Measurements from ENCODE around the gene STK16. TPM values are rescaled to one million over a fixed set of nuclear protein-coding genes. Genes with fewer than 3 reads are reported as not detected.

Gene STK16
- total and polyA plus RNA-seq, 2 of the 13 experiments (the other 11 are each of a cell fraction or from before 2014, with no cell fraction given), result 28.0 to 50.9 TPM

DNA sequence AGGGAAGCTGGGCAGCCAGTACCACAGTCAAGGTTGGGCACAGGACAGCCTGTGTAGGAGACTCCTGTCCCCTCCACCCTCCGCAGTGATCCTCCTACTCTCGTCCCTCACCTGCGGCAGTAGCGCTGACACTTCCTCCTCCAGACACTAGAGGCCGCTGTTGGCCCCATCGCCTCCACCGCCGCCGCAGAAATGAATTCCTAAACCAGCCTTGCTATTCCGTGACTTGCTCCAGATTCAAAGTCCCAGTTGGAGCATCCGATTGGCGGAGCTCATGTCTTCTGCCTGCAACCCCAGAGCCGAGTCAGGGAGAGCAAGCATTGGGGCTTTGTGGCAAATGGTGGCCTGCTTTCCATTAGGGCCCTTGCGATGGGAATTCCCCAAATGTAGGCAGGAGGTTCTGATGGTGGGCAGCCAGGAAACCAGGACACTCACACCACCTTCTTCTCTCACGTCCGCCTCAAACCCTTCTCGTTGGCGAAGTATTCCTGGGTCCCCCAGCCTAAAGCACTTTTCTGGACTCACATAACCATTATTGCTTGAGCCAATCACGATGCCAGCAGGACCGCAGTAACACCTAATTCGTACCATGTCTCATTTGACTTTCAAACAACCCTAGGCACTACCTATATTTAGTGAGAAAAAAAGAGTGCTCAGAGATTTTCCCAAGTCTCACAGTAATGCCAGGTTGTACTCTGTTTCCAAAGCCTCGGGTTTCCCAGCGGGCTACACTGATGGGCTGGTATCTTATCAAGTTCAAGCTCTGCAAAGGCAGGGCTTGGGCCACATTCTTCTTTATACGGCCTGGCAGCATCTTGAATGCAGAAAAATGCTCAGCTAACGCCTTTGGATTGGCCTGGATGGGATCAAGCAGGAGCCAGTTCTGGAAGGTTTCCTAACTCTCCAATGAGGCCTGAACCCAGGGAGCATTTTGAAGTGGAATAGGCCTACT is 32.7 kb downstream of the STK16 start (continued):
- TF ChIP-seq, protein P1, sequence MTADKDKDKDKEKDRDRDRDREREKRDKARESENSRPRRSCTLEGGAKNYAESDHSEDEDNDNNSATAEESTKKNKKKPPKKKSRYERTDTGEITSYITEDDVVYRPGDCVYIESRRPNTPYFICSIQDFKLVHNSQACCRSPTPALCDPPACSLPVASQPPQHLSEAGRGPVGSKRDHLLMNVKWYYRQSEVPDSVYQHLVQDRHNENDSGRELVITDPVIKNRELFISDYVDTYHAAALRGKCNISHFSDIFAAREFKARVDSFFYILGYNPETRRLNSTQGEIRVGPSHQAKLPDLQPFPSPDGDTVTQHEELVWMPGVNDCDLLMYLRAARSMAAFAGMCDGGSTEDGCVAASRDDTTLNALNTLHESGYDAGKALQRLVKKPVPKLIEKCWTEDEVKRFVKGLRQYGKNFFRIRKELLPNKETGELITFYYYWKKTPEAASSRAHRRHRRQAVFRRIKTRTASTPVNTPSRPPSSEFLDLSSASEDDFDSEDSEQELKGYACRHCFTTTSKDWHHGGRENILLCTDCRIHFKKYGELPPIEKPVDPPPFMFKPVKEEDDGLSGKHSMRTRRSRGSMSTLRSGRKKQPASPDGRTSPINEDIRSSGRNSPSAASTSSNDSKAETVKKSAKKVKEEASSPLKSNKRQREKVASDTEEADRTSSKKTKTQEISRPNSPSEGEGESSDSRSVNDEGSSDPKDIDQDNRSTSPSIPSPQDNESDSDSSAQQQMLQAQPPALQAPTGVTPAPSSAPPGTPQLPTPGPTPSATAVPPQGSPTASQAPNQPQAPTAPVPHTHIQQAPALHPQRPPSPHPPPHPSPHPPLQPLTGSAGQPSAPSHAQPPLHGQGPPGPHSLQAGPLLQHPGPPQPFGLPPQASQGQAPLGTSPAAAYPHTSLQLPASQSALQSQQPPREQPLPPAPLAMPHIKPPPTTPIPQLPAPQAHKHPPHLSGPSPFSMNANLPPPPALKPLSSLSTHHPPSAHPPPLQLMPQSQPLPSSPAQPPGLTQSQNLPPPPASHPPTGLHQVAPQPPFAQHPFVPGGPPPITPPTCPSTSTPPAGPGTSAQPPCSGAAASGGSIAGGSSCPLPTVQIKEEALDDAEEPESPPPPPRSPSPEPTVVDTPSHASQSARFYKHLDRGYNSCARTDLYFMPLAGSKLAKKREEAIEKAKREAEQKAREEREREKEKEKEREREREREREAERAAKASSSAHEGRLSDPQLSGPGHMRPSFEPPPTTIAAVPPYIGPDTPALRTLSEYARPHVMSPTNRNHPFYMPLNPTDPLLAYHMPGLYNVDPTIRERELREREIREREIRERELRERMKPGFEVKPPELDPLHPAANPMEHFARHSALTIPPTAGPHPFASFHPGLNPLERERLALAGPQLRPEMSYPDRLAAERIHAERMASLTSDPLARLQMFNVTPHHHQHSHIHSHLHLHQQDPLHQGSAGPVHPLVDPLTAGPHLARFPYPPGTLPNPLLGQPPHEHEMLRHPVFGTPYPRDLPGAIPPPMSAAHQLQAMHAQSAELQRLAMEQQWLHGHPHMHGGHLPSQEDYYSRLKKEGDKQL (CRISPR knock-in tag; IDR thresholded peaks at IDR 0.05; ENCODE audit: low read depth), result no peak
- peak; percentile 31; the same call in 1 of the 2 replicates for TF ChIP-seq CCDC6 (CRISPR knock-in tag; IDR thresholded peaks at IDR 0.05)
- TF ChIP-seq, protein P2, sequence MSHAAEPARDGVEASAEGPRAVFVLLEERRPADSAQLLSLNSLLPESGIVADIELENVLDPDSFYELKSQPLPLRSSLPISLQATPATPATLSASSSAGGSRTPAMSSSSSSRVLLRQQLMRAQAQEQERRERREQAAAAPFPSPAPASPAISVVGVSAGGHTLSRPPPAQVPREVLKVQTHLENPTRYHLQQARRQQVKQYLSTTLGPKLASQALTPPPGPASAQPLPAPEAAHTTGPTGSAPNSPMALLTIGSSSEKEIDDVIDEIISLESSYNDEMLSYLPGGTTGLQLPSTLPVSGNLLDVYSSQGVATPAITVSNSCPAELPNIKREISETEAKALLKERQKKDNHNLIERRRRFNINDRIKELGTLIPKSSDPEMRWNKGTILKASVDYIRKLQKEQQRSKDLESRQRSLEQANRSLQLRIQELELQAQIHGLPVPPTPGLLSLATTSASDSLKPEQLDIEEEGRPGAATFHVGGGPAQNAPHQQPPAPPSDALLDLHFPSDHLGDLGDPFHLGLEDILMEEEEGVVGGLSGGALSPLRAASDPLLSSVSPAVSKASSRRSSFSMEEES (CRISPR knock-in tag; IDR thresholded peaks at IDR 0.05), result no peak
- no peak for TF ChIP-seq ZNF235 (CRISPR knock-in tag; IDR thresholded peaks at IDR 0.05; ENCODE audit: borderline replicate concordance)
- TF ChIP-seq, protein P3, sequence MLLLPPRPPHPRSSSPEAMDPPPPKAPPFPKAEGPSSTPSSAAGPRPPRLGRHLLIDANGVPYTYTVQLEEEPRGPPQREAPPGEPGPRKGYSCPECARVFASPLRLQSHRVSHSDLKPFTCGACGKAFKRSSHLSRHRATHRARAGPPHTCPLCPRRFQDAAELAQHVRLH (CRISPR knock-in tag; IDR thresholded peaks at IDR 0.05; ENCODE audit: borderline replicate concordance, low read depth), result peak; percentile 72; the same call in 1 of the 2 replicates
- no peak for TF ChIP-seq ZNF446 (CRISPR knock-in tag; IDR thresholded peaks at IDR 0.05)
- TF ChIP-seq RELA (CRISPR knock-in tag; IDR thresholded peaks at IDR 0.05), result 0 out of 2 replicates have a peak, but pooled peaks have one; percentile 43
- no peak for TF ChIP-seq SNRNP70 (IDR thresholded peaks at IDR 0.05; ENCODE audit: low read depth, low read length)
- TF ChIP-seq GATAD1 (CRISPR knock-in tag; IDR thresholded peaks at IDR 0.05), result peak; percentile 71; the same call in 1 of the 2 replicates
- TF ChIP-seq HIVEP1 (CRISPR knock-in tag; IDR thresholded peaks at IDR 0.05), result peak; percentile 75
- TF ChIP-seq, protein P4, sequence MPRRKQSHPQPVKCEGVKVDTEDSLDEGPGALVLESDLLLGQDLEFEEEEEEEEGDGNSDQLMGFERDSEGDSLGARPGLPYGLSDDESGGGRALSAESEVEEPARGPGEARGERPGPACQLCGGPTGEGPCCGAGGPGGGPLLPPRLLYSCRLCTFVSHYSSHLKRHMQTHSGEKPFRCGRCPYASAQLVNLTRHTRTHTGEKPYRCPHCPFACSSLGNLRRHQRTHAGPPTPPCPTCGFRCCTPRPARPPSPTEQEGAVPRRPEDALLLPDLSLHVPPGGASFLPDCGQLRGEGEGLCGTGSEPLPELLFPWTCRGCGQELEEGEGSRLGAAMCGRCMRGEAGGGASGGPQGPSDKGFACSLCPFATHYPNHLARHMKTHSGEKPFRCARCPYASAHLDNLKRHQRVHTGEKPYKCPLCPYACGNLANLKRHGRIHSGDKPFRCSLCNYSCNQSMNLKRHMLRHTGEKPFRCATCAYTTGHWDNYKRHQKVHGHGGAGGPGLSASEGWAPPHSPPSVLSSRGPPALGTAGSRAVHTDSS (CRISPR knock-in tag; conservative IDR thresholded peaks at IDR 0.05), result no peak
- TF ChIP-seq ARNTL (CRISPR knock-in tag; IDR thresholded peaks at IDR 0.05), result no peak
- 0 out of 2 replicates have a peak, but pooled peaks have one; percentile 30 for TF ChIP-seq ZNF383 (CRISPR knock-in tag; IDR thresholded peaks at IDR 0.05; ENCODE audit: borderline replicate concordance)
- TF ChIP-seq SCMH1 (CRISPR knock-in tag; IDR thresholded peaks at IDR 0.05; ENCODE audit: borderline replicate concordance), result no peak
